ENCODE results near the gene GRIN2A. TPM values are rescaled to one million over a fixed set of nuclear protein-coding genes. Genes with fewer than 3 reads are reported as not detected.

The GRIN2A gene
- total and polyA plus RNA-seq, 2 donors (not counting 3 experiments of a cell fraction or from before 2014, with no cell fraction given) = not detected

- Histone ChIP-seq H3K79me2 (ENCODE audit: control insufficient read depth, insufficient read depth, low read length) (no peaks in the 10 kb centered on the region), H3K4me3 (replicated peaks in 1 of 3; ENCODE audit: insufficient read depth in 1 of 3, low read depth in 1 of 3, low read length in 3 of 3) (no peak overlapping the region), H3K27me3 (ENCODE audit: control insufficient read depth in 2 of 2, insufficient read depth in 2 of 2, low read length in 2 of 2) (no peaks in the 10 kb centered on the region), H4K20me1 (replicated peaks; ENCODE audit: control insufficient read depth, extremely low read depth, insufficient read depth, low read length) (no peaks in the 10 kb centered on the region), H3K4me1 (ENCODE audit: control insufficient read depth, extremely low read depth, insufficient read depth, low read length) (no peaks in the 10 kb centered on the region), H2AFZ (ENCODE audit: low read depth, low read length) (no peak overlapping the region), H3K9me1 (replicated peaks; ENCODE audit: control insufficient read depth, extremely low read depth, insufficient read depth, low read length) (no peaks in the 10 kb centered on the region), H3K9me3 (replicated peaks; ENCODE audit: control insufficient read depth, insufficient read depth, low read length) (no peaks in the 10 kb centered on the region), H3K9ac (replicated peaks; ENCODE audit: extremely low read depth, insufficient read depth, low read length) (no peak overlapping the region), H3K36me3 (ENCODE audit: control insufficient read depth in 2 of 2, extremely low read depth in 1 of 2, insufficient read depth in 2 of 2, low read length in 2 of 2) (no peaks in the 10 kb centered on the region), H3K4me2 (ENCODE audit: insufficient read depth, low read length) (no peak overlapping the region), H3K27ac (ENCODE audit: insufficient read depth, low read depth, low read length) (no peak overlapping the region)
- DNase-seq (ENCODE audit: low read depth, low spot score) (no peak), FAIRE-seq (no peak)
- BruUV-seq (replicated peaks) = no TSS peak
- CTCF ChIA-PET = no interaction called here
- TF ChIP-seq EZH2 (IDR thresholded peaks at IDR 0.05; ENCODE audit: borderline replicate concordance, low read depth, low read length, severe bottlenecking) = no peak
- no peak for TF ChIP-seq MYC (IDR thresholded peaks at IDR 0.05; ENCODE audit: low read depth, low read length)
- intact Hi-C loops (cut with micrococcal nuclease) = no loop called here
- dilution Hi-C loops (cut with MboI; ENCODE audit: extremely low pct_ligation_motif_present, low sequenced_read_pairs) = no loop called here
- POLR2A ChIA-PET = no interaction called here
Observed at GRCh38 chr16:10065019-10065418, 117.2 kb downstream of the GRIN2A start.

DNA sequence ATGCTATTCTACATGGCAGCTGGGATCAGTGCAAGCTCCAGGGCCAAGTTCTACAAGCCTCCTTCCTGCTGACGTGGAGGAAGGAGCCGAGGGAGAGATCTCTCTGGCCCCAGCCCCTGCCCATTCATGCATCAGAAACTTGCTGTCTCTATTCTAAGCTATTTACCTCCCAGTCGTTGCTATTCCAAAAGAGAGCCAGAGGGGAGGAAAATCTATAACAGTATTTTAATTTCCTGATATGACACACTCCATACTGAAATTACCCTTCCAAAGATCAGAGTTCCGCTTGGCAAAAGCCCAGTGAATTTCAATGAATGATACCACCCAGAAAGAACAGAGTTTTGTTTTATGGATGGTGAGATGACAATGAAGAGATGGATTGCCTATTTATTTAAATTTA is 133.4 kb downstream of the GRIN2A start:
- ChIA-PET POLR2A (no interaction called here), CTCF (no interaction called here)
- Histone ChIP-seq H3K36me3 (ENCODE audit: control insufficient read depth in 2 of 2, extremely low read depth in 1 of 2, insufficient read depth in 2 of 2, low read length in 2 of 2) (no peaks in the 10 kb centered on the region), H3K4me3 (replicated peaks in 1 of 3; ENCODE audit: insufficient read depth in 1 of 3, low read depth in 1 of 3, low read length in 3 of 3) (no peak overlapping the region), H3K4me1 (ENCODE audit: control insufficient read depth, extremely low read depth, insufficient read depth, low read length) (no peaks in the 10 kb centered on the region), H3K27ac (ENCODE audit: insufficient read depth, low read depth, low read length) (no peak overlapping the region), H2AFZ (ENCODE audit: low read depth, low read length) (no peak overlapping the region), H3K9me3 (replicated peaks; ENCODE audit: control insufficient read depth, insufficient read depth, low read length) (no peaks in the 10 kb centered on the region), H3K79me2 (ENCODE audit: control insufficient read depth, insufficient read depth, low read length) (no peaks in the 10 kb centered on the region), H3K27me3 (ENCODE audit: control insufficient read depth in 2 of 2, insufficient read depth in 2 of 2, low read length in 2 of 2) (no peaks in the 10 kb centered on the region), H3K4me2 (ENCODE audit: insufficient read depth, low read length) (no peak overlapping the region), H3K9ac (replicated peaks; ENCODE audit: extremely low read depth, insufficient read depth, low read length) (no peak overlapping the region), H4K20me1 (replicated peaks; ENCODE audit: control insufficient read depth, extremely low read depth, insufficient read depth, low read length) (no peaks in the 10 kb centered on the region), H3K9me1 (replicated peaks; ENCODE audit: control insufficient read depth, extremely low read depth, insufficient read depth, low read length) (no peaks in the 10 kb centered on the region)
- BruUV-seq (replicated peaks) = no TSS peak
- DNase-seq (ENCODE audit: low read depth, low spot score) = no peak
- no peak for FAIRE-seq
- intact Hi-C loops (cut with micrococcal nuclease) (no loop called here), dilution Hi-C loops (cut with MboI; ENCODE audit: extremely low pct_ligation_motif_present, low sequenced_read_pairs) (no loop called here)
- no peak for TF ChIP-seq POLR2AphosphoS5 (IDR thresholded peaks at IDR 0.05; ENCODE audit: insufficient read depth, low read depth, low read length)
- TF ChIP-seq, protein P1, sequence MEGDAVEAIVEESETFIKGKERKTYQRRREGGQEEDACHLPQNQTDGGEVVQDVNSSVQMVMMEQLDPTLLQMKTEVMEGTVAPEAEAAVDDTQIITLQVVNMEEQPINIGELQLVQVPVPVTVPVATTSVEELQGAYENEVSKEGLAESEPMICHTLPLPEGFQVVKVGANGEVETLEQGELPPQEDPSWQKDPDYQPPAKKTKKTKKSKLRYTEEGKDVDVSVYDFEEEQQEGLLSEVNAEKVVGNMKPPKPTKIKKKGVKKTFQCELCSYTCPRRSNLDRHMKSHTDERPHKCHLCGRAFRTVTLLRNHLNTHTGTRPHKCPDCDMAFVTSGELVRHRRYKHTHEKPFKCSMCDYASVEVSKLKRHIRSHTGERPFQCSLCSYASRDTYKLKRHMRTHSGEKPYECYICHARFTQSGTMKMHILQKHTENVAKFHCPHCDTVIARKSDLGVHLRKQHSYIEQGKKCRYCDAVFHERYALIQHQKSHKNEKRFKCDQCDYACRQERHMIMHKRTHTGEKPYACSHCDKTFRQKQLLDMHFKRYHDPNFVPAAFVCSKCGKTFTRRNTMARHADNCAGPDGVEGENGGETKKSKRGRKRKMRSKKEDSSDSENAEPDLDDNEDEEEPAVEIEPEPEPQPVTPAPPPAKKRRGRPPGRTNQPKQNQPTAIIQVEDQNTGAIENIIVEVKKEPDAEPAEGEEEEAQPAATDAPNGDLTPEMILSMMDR (IDR thresholded peaks at IDR 0.05; ENCODE audit: extremely low read depth in 1 of 2, insufficient read depth in 1 of 2, low read depth in 1 of 2, low read length in 2 of 2) = no peak
- TF ChIP-seq GATA2 (IDR thresholded peaks at IDR 0.05; ENCODE audit: insufficient read depth, insufficient read length, low read depth, low read length) = no peak
- no peak for TF ChIP-seq EZH2 (IDR thresholded peaks at IDR 0.05; ENCODE audit: borderline replicate concordance, low read depth, low read length, severe bottlenecking)
- TF ChIP-seq POLR2A (IDR thresholded peaks at IDR 0.05; ENCODE audit: low read depth, low read length) = no peak
- no peak for TF ChIP-seq FOS (IDR thresholded peaks at IDR 0.05; ENCODE audit: borderline replicate concordance, insufficient read depth, low read length)
- no peak for TF ChIP-seq MAX (IDR thresholded peaks at IDR 0.05; ENCODE audit: insufficient read depth, insufficient read length)
- no peak for TF ChIP-seq MYC (IDR thresholded peaks at IDR 0.05; ENCODE audit: low read depth, low read length)
- TF ChIP-seq JUN (IDR thresholded peaks at IDR 0.05; ENCODE audit: borderline replicate concordance, insufficient read depth, insufficient read length, low read depth) = no peak
